Measurements from ENCODE around the gene AGAP2.

- TF ChIP-seq, protein P1, sequence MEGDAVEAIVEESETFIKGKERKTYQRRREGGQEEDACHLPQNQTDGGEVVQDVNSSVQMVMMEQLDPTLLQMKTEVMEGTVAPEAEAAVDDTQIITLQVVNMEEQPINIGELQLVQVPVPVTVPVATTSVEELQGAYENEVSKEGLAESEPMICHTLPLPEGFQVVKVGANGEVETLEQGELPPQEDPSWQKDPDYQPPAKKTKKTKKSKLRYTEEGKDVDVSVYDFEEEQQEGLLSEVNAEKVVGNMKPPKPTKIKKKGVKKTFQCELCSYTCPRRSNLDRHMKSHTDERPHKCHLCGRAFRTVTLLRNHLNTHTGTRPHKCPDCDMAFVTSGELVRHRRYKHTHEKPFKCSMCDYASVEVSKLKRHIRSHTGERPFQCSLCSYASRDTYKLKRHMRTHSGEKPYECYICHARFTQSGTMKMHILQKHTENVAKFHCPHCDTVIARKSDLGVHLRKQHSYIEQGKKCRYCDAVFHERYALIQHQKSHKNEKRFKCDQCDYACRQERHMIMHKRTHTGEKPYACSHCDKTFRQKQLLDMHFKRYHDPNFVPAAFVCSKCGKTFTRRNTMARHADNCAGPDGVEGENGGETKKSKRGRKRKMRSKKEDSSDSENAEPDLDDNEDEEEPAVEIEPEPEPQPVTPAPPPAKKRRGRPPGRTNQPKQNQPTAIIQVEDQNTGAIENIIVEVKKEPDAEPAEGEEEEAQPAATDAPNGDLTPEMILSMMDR (IDR thresholded peaks at IDR 0.05) = no peak
- TF ChIP-seq POLR2A (IDR thresholded peaks at IDR 0.05) = no peak
Measured at GRCh38 chr12:57700317-57700716, 38.2 kb downstream of the AGAP2 start.
